ENCODE measurements around the gene LVRN.
"Not testable (repeated sequence)": the region's sequence is repeated elsewhere in the genome, so short reads cannot be mapped to it uniquely, and the experiment has no call there.

GRCh38 chr5:115930171-115930570 lies 32.1 kb upstream of the LVRN start:
- TF ChIP-seq CTCF, POLR2A, POLR2AphosphoS5 (IDR thresholded peaks at IDR 0.05): not testable (repeated sequence)
